ENCODE data around the gene CCDC13. TPM values are rescaled to one million over a fixed set of nuclear protein-coding genes. Genes with fewer than 3 reads are reported as not detected.

The CCDC13 gene
- total RNA-seq, 1 donor from 2014 or later: 1.1 TPM

DNA sequence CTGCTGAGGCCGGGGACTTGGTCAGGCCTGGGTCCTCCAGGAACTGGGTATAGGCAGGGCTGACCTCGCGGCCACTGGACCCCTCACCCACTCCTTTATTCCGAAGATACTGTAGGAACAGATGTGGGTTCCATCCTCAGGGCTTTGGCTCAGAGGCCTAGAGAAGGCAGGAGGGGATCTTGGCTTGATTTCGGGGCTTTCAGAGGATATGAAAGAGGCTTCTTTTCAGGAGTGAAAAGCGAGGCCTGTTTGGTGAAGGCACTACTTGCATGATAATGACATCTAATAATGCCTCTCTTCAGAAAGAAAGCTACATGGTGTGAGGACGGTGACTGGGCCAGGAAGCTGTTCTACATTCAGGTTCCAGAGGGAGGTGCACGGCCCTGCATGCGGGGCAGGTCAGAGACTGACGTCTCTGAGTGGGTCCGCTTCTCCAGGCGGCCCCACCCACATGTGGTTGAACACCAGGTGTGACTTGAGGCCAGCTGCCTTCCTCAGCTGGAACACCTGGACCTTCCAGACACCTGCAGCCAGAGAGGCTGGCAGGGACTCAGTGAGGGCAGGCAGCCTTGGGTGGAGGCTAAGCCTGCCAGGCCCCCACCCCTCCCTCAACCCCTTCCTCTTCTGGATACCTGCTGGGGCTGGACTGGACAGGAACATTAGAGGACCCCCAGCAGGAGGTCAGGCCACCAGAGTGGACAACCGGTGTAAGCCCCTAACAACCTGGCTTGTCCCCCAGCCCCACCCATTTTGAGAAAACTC lies 39.4 kb downstream of the CCDC13 start:
- DNase-seq: no peak

DNA sequence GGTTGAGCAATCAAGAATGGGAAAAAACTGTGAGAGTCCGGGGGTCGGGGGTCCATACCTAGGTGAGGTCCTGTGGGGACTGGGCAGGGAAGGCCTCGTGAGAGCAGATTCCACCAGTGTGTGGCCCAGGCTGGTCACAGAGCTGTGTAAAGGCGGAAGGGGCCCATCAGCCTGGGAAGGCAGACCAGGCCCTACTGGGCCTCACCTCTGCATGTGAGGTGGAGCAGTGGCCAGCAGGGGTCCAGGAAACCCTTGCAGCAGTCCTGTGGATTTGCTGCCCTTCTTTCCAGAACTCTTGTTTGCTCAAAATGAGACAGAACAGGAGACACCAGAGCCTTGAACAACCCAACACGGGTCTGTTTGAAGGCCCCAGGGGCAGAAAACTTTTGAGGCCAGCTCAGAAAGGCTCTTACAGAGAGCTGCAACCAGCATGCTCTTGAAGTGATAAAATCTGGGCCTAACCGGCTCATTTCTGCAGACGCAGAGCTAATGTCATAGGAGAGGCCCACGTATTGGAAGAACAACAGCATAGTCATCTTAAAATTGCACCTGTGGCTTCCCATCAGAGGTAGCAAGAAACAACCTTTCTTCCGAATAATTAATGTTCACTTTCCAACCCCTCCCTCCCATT lies 40.1 kb downstream of the CCDC13 start:
- no peak for DNase-seq

DNA sequence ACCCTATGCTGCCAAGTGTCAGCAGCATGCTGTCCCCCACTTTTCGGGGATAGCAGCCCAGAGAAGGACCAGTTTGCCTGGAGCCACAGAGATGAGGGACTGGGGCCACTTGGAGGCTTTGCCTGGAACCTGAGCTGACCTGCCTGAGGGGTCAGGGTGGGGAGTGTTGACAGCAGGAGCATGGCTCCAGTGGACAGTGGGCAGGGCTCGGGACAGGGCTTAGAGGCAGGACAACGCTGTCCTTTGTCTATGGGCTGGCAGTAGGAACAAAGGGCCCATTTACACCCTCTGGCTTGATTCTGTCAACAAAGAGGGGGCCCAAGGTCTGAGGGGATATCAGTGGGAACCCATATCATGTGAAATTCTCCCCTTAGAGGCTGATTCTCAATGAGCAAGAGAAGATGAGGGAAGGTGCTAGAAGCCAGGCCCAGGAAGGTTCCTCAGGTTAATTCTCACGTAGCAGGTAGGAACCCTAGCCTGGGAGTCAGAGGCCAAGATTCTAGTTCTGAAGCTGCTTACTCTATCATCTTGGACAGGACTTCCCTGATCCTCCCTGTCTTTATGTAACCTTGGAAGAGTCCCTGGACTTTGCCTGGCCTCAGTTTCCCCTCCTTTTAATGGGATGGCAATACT lies 40.7 kb downstream of the CCDC13 start:
- no peak for DNase-seq

DNA sequence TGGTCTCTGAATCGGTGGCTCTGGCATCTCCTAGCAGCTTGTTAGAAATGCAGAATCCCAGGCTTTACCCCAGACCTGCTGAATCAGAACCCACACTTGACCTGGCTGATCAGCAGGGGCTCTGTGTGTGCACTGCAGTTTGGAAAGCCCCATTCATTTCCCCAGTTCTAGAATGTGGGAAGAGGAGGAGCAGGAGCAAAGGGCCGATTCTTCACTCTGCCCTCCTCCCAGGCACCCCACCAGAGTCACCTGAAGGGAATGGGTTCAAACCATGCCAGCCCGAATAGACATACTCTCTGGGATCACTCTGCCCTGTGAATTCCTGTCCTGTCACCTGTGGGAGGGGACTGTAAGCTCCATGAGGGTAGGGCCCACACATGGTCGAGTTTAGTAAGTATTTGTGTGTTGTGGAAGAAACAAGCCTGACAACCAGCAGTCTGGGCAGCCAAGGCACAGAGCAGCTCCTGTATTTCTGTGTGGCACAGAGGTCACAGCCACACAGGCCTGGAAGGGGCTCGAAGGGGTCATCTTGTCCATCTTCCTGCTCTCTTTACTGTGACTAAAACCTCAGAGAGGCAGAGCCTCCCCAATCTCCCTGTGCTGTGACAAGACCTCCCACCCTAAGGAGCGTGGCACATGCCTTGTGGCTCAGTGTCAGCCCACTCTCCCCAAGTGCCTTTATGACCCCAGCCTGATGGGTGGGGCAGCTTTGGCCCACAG lies 41.4 kb downstream of the CCDC13 start:
- DNase-seq: no peak

DNA sequence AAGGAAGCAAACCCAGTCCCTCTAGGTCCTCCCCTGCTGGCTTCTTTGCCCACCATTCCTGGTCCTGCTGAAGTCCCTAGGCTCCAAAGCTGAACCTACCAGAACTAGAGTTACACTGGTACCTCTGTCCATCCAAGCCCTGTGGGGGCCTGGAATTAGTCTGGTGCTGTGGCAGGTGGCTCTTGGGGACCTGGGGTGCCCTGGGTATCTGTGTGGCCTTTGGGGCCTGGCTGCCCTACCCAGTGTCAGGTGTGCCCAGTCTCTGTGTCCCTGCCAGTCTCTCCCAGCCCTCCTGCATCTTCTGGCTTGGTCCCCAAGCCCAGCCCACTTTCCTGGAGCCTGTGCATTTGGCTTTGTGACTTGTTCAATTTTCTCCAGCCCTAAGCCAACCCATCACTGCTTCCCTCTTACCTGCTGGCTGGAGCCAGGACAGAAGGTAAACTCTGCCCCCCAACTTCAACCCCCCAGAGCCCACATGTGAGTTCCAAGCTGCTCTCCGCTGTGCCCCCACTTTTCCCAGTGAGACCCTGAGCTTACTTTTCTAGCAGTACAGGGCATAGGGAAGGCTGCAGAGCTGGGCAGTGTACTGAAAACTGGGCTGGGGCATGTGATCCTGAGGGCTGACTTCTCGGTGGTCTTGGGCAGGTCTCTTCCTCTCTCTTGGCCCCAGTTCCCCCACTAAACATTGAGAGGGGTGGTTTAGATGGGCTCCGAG lies 42.2 kb downstream of the CCDC13 start:
- DNase-seq: no peak

DNA sequence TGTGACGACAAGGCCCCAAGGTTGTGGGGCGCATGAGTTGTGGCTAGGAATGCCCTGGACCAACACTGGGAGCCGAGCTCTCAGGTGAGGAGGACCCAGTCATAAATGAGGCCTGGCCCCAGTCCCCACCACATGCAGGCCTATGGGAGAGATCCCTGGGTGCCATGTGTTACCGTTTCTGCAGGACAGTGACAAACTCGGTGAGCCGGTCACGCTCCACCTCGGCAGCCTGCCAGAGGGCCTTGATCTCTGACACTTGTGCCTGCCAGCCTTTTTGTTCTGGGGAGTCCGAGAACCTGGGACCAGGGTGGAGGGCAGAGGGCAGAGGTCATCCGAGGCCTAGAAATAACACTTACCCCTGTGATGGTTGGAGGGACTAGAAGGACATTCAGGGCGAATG lies 42.8 kb downstream of the CCDC13 start:
- no peak for DNase-seq

DNA sequence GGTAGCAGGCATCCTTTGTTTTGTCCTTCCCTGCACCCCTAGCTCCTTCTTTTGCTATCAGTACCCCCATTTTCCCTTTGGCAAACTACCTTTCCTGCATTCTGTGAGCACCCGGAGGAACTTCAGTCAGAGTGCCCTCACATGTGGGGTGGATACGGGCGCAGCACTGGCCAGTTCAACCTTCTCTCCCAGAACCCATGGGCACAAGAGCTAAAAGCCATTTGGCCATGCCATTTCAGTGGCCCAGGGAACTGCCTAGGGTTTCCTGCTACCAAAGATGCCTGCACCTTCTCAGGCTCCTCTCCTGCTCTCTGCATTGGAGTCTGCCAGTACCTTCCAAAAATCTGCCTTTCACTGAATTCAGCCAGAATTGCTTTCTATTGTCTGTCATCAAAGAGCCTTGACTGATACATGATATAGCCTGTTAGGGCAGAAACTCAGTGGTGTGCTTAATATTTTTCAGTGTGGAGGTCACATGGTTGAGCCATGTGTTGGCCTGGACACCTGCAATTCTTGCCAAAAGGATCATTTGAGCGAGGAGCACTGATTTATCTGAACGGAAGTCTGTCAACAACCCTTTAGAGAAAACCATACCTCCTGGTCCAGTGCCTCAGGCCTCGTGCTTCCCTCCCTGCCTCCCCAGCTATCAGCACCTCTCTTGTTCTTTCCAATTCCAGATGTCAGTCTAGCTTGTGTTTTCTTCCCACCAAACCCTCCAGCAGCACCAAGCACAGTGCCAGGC lies 43.5 kb downstream of the CCDC13 start:
- DNase-seq: no peak

DNA sequence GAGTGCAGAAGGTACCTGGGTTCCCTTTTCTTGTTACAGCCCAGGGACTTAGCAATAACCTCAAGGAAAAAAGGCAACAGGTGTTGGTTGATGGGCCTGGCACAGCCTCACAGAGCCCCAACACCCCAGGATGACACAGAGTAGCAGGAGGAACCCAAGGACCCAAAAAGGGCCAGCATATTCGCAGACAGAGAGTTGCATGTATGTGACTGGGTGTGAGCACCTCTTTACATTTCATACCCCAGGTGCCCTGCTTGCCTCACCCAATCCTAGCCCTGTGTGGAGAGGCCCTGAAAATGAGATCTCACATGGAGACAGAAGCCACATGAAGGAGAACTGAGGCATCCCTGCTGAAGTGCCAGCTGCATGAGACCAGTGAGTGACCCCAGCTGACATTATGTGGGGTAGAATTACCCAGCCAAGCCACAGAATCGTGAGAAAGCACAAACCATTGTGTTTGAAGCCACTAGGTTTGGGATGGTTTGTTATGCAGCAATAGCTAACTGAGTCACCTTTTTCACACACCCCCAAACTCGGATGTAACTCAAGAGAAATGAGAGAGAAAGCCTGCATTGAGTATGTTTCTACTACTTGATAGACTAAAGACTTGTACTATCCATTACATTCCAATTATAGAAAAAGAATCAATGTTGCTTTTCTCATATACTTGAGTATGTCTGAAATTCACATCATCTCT lies 44.2 kb downstream of the CCDC13 start:
- no peak for DNase-seq

DNA sequence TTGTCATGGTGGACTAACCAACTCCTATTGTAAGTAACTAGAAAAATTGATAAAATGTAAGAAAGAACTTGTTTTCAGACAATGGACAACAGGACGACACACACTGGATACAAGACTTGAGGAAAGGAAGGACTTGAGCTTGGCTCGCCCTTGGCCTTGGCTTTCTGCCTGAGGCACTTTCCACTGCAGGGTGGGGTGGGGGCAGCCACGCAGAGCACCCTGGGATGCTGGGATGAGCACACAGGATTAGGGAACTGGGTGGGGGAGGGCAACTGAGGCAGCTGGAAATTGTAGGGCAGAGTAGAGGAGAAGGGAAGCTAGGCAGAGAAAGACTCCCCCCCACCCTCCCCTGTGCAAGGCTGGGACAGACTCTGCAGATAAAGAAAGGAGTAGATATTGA lies 45.0 kb downstream of the CCDC13 start:
- no peak for DNase-seq

DNA sequence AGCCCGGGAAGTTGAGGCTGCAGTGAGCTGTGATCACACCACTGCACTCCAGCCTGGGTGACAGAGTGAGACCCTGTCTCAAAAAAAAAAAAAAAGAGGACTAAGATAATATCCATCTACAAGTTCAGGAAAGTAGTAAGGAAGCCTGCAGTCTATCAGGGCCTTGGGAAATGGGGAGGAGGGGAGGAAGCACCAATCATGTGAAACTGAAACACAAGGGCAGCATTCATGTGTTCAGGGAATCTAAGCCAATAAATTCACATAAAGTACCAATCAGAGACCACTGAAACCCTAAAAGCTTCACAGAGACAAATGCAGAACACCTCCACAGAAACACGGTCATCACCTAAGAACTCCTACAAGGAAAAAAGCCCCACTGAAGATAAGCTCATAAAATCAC lies 47.6 kb downstream of the CCDC13 start:
- no peak for DNase-seq

DNA sequence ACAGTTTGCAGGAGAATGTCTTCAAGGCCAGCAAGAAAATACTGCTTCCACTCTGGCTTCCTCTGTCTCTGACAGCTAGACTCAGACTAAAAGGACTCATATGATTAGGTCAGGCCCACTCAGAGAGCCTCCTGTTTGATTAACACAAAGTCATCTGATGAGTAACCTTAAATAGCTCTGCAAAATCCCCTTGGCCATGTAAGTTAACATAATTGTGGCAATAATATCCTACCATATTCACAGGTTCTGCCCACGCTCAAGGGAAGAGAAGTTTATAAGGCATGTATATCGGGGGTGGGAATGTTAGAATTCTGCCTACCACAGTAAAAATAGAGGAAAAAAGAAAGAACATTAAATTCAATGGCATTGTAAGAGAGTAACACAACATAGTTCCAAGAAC lies 49.8 kb downstream of the CCDC13 start:
- no peak for DNase-seq

Small RNA genes within 50 kb of the gene (small RNA-seq; reads per million reads assigned to genes)
- not detected for gene CCDC13 (ENCODE audit: low replicate concordance)

Other genes with a start within 250 kb of the CCDC13 start
- gene SEC22C, start 191.3 kb downstream of the CCDC13 start, total RNA-seq: 45.5 TPM
- 16.3 TPM for gene SS18L2, start 182.4 kb downstream of the CCDC13 start, total RNA-seq
- 182 TPM for gene NKTR, start 172.6 kb downstream of the CCDC13 start, total RNA-seq
- gene ZBTB47, start 119.6 kb downstream of the CCDC13 start, total RNA-seq: 41.5 TPM
- gene KLHL40, start 87.7 kb downstream of the CCDC13 start, total RNA-seq: 159 TPM
- 51.8 TPM for gene HHATL, start 70.5 kb downstream of the CCDC13 start, total RNA-seq
- gene HIGD1A, start 31.2 kb upstream of the CCDC13 start, total RNA-seq: 137 TPM
- gene ACKR2, start 36.2 kb upstream of the CCDC13 start, total RNA-seq: 2.2 TPM
- gene CYP8B1, start 102.6 kb upstream of the CCDC13 start, total RNA-seq: not detected
- 12.2 TPM for gene ZNF662, start 132.9 kb upstream of the CCDC13 start, total RNA-seq
- gene GASK1A, start 206.1 kb upstream of the CCDC13 start, total RNA-seq: 11.2 TPM

All from tongue (tissue), 3 donors.